GM12874 (cell line): ENCODE measurements around the gene AMOTL1.

Source experiments
- TF ChIP-seq, protein P1 (sequence below): IDR thresholded peaks from 2 replicates; pipeline ENCODE4 v1.5.1; 2011; ENCODE audit warnings: low read depth, mild to moderate bottlenecking, control low read depth, low read length, moderate library complexity; ENCODE audit not compliant: insufficient read depth

Gene AMOTL1, protein sequence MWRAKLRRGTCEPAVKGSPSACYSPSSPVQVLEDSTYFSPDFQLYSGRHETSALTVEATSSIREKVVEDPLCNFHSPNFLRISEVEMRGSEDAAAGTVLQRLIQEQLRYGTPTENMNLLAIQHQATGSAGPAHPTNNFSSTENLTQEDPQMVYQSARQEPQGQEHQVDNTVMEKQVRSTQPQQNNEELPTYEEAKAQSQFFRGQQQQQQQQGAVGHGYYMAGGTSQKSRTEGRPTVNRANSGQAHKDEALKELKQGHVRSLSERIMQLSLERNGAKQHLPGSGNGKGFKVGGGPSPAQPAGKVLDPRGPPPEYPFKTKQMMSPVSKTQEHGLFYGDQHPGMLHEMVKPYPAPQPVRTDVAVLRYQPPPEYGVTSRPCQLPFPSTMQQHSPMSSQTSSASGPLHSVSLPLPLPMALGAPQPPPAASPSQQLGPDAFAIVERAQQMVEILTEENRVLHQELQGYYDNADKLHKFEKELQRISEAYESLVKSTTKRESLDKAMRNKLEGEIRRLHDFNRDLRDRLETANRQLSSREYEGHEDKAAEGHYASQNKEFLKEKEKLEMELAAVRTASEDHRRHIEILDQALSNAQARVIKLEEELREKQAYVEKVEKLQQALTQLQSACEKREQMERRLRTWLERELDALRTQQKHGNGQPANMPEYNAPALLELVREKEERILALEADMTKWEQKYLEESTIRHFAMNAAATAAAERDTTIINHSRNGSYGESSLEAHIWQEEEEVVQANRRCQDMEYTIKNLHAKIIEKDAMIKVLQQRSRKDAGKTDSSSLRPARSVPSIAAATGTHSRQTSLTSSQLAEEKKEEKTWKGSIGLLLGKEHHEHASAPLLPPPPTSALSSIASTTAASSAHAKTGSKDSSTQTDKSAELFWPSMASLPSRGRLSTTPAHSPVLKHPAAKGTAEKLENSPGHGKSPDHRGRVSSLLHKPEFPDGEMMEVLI

GRCh38 chr11:94767701-94768601 lies at the start of gene AMOTL1:
Gene AMOTL1, plus strand, starts transcription at chr11:94768356. Its CDS starts 156 bp downstream, at chr11:94768512.
- TF ChIP-seq, protein P1, sequence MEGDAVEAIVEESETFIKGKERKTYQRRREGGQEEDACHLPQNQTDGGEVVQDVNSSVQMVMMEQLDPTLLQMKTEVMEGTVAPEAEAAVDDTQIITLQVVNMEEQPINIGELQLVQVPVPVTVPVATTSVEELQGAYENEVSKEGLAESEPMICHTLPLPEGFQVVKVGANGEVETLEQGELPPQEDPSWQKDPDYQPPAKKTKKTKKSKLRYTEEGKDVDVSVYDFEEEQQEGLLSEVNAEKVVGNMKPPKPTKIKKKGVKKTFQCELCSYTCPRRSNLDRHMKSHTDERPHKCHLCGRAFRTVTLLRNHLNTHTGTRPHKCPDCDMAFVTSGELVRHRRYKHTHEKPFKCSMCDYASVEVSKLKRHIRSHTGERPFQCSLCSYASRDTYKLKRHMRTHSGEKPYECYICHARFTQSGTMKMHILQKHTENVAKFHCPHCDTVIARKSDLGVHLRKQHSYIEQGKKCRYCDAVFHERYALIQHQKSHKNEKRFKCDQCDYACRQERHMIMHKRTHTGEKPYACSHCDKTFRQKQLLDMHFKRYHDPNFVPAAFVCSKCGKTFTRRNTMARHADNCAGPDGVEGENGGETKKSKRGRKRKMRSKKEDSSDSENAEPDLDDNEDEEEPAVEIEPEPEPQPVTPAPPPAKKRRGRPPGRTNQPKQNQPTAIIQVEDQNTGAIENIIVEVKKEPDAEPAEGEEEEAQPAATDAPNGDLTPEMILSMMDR: no peak

GRCh38 chr11:94719876-94720275 lies 48.3 kb upstream of the AMOTL1 start:
- TF ChIP-seq, protein P1: no peak

- TF ChIP-seq, protein P1: no peak
Observed at GRCh38 chr11:94721565-94722292, 46.4 kb upstream of the AMOTL1 start.

DNA sequence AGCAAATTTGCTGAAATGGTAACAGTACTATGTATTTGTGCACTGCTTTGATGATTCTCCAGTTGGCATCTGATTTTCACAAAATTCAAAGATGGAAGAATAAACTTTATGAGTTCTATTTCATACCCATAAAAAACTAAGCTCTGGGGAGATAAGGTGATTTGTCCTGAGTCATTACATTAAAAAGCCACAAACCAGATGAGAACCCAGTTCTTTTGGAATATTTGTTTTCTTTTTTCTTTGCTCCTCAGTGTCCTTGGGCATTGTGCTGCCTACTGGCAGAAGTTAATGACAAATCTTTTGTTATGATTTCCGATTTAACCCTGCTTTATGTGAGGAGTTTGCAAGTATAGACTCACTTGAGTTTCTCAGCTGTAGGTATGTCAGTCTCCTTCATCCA lies 45.4 kb upstream of the AMOTL1 start:
- TF ChIP-seq, protein P1: no peak

GRCh38 chr11:94725097-94725496 lies 43.1 kb upstream of the AMOTL1 start:
- TF ChIP-seq, protein P1: no peak

- TF ChIP-seq, protein P1: no peak
Observed at GRCh38 chr11:94727819-94728218, 40.3 kb upstream of the AMOTL1 start.
